SK-N-SH (cell line): ENCODE measurements around the gene ALAS1.

Experiments used
- NFIC ChIP-seq: IDR thresholded peaks from 2 replicates; pipeline ENCODE4 v1.4.0; 2012; ENCODE audit warnings: borderline replicate concordance
- TAF1 ChIP-seq: IDR thresholded peaks from 2 replicates; pipeline ENCODE4 v1.6.1; 2012; ENCODE audit warnings: low read depth, mild to moderate bottlenecking, low read length, moderate library complexity, borderline replicate concordance
- TF ChIP-seq, protein P1 (sequence below): fragments of 200-600 bp; sonication (generic); IDR thresholded peaks from 2 replicates; pipeline ENCODE4 v1.6.1; 2017; ENCODE audit warnings: antibody characterized with exemption, mild to moderate bottlenecking, moderate library complexity

DNA sequence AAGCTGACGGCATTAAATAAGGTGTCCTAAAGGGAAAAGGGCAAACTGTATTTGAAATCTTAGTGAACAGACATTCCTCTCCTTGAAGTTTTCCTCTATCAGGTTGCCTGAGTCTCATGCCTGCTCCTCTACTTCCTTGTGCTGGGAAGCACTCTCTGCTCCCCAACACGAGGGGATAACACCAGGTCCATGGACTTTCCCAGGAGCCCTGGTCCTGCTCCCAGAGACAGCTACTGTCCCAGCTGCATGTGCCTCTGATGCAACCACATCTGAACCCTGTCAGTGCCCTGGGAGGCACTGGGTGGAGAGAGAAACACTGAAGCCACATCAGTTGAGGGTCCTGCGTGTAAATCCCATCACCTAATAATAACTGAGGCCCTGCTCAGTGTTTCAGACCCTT is 20.1 kb downstream of the ALAS1 start:
- TF ChIP-seq, protein P1, sequence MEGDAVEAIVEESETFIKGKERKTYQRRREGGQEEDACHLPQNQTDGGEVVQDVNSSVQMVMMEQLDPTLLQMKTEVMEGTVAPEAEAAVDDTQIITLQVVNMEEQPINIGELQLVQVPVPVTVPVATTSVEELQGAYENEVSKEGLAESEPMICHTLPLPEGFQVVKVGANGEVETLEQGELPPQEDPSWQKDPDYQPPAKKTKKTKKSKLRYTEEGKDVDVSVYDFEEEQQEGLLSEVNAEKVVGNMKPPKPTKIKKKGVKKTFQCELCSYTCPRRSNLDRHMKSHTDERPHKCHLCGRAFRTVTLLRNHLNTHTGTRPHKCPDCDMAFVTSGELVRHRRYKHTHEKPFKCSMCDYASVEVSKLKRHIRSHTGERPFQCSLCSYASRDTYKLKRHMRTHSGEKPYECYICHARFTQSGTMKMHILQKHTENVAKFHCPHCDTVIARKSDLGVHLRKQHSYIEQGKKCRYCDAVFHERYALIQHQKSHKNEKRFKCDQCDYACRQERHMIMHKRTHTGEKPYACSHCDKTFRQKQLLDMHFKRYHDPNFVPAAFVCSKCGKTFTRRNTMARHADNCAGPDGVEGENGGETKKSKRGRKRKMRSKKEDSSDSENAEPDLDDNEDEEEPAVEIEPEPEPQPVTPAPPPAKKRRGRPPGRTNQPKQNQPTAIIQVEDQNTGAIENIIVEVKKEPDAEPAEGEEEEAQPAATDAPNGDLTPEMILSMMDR = no peak
- no peak for TF ChIP-seq TAF1
- TF ChIP-seq NFIC = no peak
